WTC11 (cell line): Measurements from ENCODE around the gene DHRS2. TPM values are rescaled to one million over a fixed set of nuclear protein-coding genes. Genes with fewer than 3 reads are reported as not detected.

Experiments used
- ATAC-seq: fragments of 200-7000 bp; cut with Tn5 transposase; 2 replicates; pipeline ENCODE4 v1.10.0; 2021; ENCODE audit warnings: mild to moderate bottlenecking, moderate library complexity
- CTCF ChIA-PET: fragments of 300-600 bp; sonication (Branson Sonifier 250); formaldehyde crosslinking; loops from one replicate; lab custom pipeline; 2021; ENCODE audit warnings: antibody characterized with exemption; lab: Charles Lee
- POLR2A ChIA-PET: fragments of 350-600 bp; sonication (Branson Sonifier 250); formaldehyde crosslinking; loops from one replicate; lab custom pipeline; 2021; ENCODE audit warnings: antibody characterized with exemption; lab: Charles Lee
- DNase-seq: peaks from one replicate; pipeline ENCODE4 v3.0.0; 2021; ENCODE audit warnings: low spot score
- H3K27ac Mint-ChIP-seq: 2 replicates; pipeline ENCODE4 v1.8.0; 2021; ENCODE audit warnings: mixed read lengths
- H3K27me3 Mint-ChIP-seq: 2 replicates; pipeline ENCODE4 v1.8.0; 2021; ENCODE audit warnings: low read depth, mild to moderate bottlenecking, moderate library complexity, mixed read lengths
- H3K36me3 Mint-ChIP-seq: 2 replicates; pipeline ENCODE4 v1.8.0; 2021; ENCODE audit warnings: mixed read lengths
- H3K4me1 Mint-ChIP-seq: 2 replicates; pipeline ENCODE4 v1.8.0; 2022; ENCODE audit warnings: mixed read lengths
- H3K4me3 Mint-ChIP-seq: 2 replicates; pipeline ENCODE4 v1.8.0; 2021; ENCODE audit warnings: mild to moderate bottlenecking, moderate library complexity, mixed read lengths
- H3K9me3 Mint-ChIP-seq: 2 replicates; pipeline ENCODE4 v1.8.0; 2021; ENCODE audit warnings: mixed read lengths
- E2F5 ChIP-seq: sonication (generic); formaldehyde crosslinking; IDR thresholded peaks from 2 replicates; pipeline ENCODE4 v1.8.1; 2022; ENCODE audit warnings: mild to moderate bottlenecking, moderate library complexity, missing genetic modification reagents
- FOXP1 ChIP-seq: sonication (generic); formaldehyde crosslinking; IDR thresholded peaks from 2 replicates; pipeline ENCODE4 v1.8.0; 2022; ENCODE audit warnings: missing genetic modification reagents, mild to moderate bottlenecking, moderate library complexity, borderline replicate concordance
- GABPB1 ChIP-seq: sonication (generic); formaldehyde crosslinking; IDR thresholded peaks from 2 replicates; pipeline ENCODE4 v1.8.1; 2023; ENCODE audit warnings: mild to moderate bottlenecking, missing genetic modification reagents
- GTF2I ChIP-seq: fragments of 250-450 bp; sonication (Bioruptor Pico); conservative IDR thresholded peaks from 2 replicates; pipeline ENCODE4 v1.4.0; 2021; ENCODE audit warnings: mild to moderate bottlenecking
- IRF2 ChIP-seq: sonication (generic); formaldehyde crosslinking; IDR thresholded peaks from 2 replicates; pipeline ENCODE4 v1.8.0; 2022; ENCODE audit warnings: low read depth, missing genetic modification reagents, borderline replicate concordance
- NR1H2 ChIP-seq: sonication (generic); formaldehyde crosslinking; IDR thresholded peaks from 2 replicates; pipeline ENCODE4 v1.9.0; 2021; ENCODE audit warnings: mild to moderate bottlenecking, moderate library complexity, missing genetic modification reagents
- PRDM15 ChIP-seq: sonication (generic); formaldehyde crosslinking; IDR thresholded peaks from 2 replicates; pipeline ENCODE4 v1.8.0; 2022; ENCODE audit warnings: missing genetic modification reagents
- PRRX2 ChIP-seq: fragments of 250-450 bp; sonication (Bioruptor Pico); IDR thresholded peaks from 2 replicates; pipeline ENCODE4 v1.8.0; 2021; ENCODE audit warnings: mild to moderate bottlenecking
- SOX15 ChIP-seq: fragments of 250-450 bp; sonication (Bioruptor Pico); IDR thresholded peaks from 2 replicates; pipeline ENCODE4 v1.9.0; 2021; ENCODE audit warnings: mild to moderate bottlenecking
- SP1 ChIP-seq: sonication (generic); formaldehyde crosslinking; conservative IDR thresholded peaks from 2 replicates; pipeline ENCODE4 v1.8.1; 2022; ENCODE audit warnings: missing genetic modification reagents
- STAT6 ChIP-seq: sonication (generic); formaldehyde crosslinking; conservative IDR thresholded peaks from 2 replicates; pipeline ENCODE4 v1.8.1; 2023; ENCODE audit warnings: mild to moderate bottlenecking, low read depth, missing genetic modification reagents, moderate library complexity
- ZBTB43 ChIP-seq: sonication (generic); formaldehyde crosslinking; IDR thresholded peaks from 2 replicates; pipeline ENCODE4 v1.8.1; 2023; ENCODE audit warnings: mild to moderate bottlenecking, missing genetic modification reagents
- ZNF121 ChIP-seq: sonication (generic); formaldehyde crosslinking; IDR thresholded peaks from 2 replicates; pipeline ENCODE4 v1.8.0; 2023; ENCODE audit warnings: missing genetic modification reagents
- ZNF512 ChIP-seq: sonication (generic); formaldehyde crosslinking; IDR thresholded peaks from 2 replicates; pipeline ENCODE4 v1.8.1; 2022; ENCODE audit warnings: missing genetic modification reagents, borderline replicate concordance
- total RNA-seq: library from RNA; stranded (reverse); gene quantifications from 3 replicates; pipeline ENCODE4 v1.2.3, GENCODE V29; 2021
- TF ChIP-seq, protein P1 (sequence below): sonication (generic); formaldehyde crosslinking; IDR thresholded peaks from 2 replicates; pipeline ENCODE4 v1.8.0; 2022; ENCODE audit warnings: mild to moderate bottlenecking, missing genetic modification reagents
- TF ChIP-seq, protein P2 (sequence below): sonication (generic); formaldehyde crosslinking; IDR thresholded peaks from 2 replicates; pipeline ENCODE4 v1.8.1; 2023; ENCODE audit warnings: mild to moderate bottlenecking, missing genetic modification reagents
- TF ChIP-seq, protein P3 (sequence below): sonication (generic); formaldehyde crosslinking; IDR thresholded peaks from 2 replicates; pipeline ENCODE4 v1.8.0; 2023; ENCODE audit warnings: mild to moderate bottlenecking, missing genetic modification reagents

Gene DHRS2
- total RNA-seq, 1 experiment from 2014 or later, result 4.5 TPM

GRCh38 chr14:23627961-23628360 lies 8.2 kb upstream of the DHRS2 start:
- peaks cover 17% of the 10 kb centered on the region for H3K27me3 Mint-ChIP-seq
- H3K4me3 Mint-ChIP-seq, result no peak overlapping the region
- H3K9me3 Mint-ChIP-seq, result peaks cover 49% of the 10 kb centered on the region
- TF ChIP-seq FOXP1 (CRISPR knock-in tag), result no peak
- TF ChIP-seq SOX15 (CRISPR knock-in tag), result no peak
- 0 out of 2 replicates have a peak, but pooled peaks have one; percentile 23 for TF ChIP-seq GABPB1 (CRISPR knock-in tag)
- TF ChIP-seq, all 79 proteins: peak for 1
- ATAC-seq (no peak), DNase-seq (no peak)
- ChIA-PET CTCF (interaction anchor here (0.7 kb wide), 1 partner anchor 368 kb away, joined by 3 read pairs; no protein-coding TSS in a partner anchor), POLR2A (no interaction called here)
- peaks cover 11% of the 10 kb centered on the region for H3K4me1 Mint-ChIP-seq
- no peak overlapping the region for H3K27ac Mint-ChIP-seq
- H3K36me3 Mint-ChIP-seq, result peaks cover 25% of the 10 kb centered on the region

DNA sequence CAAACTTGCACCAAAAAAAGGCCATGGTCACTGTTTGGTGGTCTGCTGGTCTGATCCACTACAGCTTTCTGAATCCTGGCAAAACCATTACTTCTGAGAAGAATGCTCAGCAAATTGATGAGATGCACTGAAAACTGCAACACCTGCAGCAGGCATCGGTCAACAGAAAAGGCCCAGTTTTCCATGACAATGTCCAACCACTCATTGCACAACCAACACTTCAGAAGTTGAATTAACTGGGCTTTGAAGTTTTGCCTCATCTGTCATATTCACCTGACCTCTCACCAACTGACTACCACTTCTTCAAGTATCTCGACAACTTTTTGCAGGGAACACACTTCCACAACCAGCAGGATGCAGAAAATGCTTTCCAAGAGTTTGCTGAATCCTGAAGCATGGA lies 7.0 kb upstream of the DHRS2 start:
- DNase-seq (no peak), ATAC-seq (no peak)
- ChIA-PET CTCF (interaction anchor here (1.3 kb wide), 1 partner anchor 40 kb away, joined by 5 read pairs; no protein-coding TSS in a partner anchor), POLR2A (no interaction called here)
- H3K4me1 Mint-ChIP-seq, result peaks cover 18% of the 10 kb centered on the region
- peaks cover 13% of the 10 kb centered on the region for H3K27me3 Mint-ChIP-seq
- H3K9me3 Mint-ChIP-seq, result peaks cover 40% of the 10 kb centered on the region
- no peak overlapping the region for H3K4me3 Mint-ChIP-seq
- H3K36me3 Mint-ChIP-seq, result peaks cover 20% of the 10 kb centered on the region
- no peak overlapping the region for H3K27ac Mint-ChIP-seq
- TF ChIP-seq ZNF512 (CRISPR knock-in tag) (no peak), GTF2I (no peak), ZNF121 (CRISPR knock-in tag) (no peak), ZBTB43 (CRISPR knock-in tag) (no peak), NR1H2 (CRISPR knock-in tag) (no peak), IRF2 (no peak), E2F5 (CRISPR knock-in tag) (no peak), PRDM15 (CRISPR knock-in tag) (no peak), SP1 (CRISPR knock-in tag) (no peak), STAT6 (CRISPR knock-in tag) (no peak), PRRX2 (CRISPR knock-in tag) (no peak), SOX15 (CRISPR knock-in tag) (no peak)
- TF ChIP-seq, protein P1, sequence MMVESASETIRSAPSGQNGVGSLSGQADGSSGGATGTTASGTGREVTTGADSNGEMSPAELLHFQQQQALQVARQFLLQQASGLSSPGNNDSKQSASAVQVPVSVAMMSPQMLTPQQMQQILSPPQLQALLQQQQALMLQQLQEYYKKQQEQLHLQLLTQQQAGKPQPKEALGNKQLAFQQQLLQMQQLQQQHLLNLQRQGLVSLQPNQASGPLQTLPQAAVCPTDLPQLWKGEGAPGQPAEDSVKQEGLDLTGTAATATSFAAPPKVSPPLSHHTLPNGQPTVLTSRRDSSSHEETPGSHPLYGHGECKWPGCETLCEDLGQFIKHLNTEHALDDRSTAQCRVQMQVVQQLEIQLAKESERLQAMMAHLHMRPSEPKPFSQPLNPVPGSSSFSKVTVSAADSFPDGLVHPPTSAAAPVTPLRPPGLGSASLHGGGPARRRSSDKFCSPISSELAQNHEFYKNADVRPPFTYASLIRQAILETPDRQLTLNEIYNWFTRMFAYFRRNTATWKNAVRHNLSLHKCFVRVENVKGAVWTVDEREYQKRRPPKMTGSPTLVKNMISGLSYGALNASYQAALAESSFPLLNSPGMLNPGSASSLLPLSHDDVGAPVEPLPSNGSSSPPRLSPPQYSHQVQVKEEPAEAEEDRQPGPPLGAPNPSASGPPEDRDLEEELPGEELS, result no peak
- TF ChIP-seq, protein P2, sequence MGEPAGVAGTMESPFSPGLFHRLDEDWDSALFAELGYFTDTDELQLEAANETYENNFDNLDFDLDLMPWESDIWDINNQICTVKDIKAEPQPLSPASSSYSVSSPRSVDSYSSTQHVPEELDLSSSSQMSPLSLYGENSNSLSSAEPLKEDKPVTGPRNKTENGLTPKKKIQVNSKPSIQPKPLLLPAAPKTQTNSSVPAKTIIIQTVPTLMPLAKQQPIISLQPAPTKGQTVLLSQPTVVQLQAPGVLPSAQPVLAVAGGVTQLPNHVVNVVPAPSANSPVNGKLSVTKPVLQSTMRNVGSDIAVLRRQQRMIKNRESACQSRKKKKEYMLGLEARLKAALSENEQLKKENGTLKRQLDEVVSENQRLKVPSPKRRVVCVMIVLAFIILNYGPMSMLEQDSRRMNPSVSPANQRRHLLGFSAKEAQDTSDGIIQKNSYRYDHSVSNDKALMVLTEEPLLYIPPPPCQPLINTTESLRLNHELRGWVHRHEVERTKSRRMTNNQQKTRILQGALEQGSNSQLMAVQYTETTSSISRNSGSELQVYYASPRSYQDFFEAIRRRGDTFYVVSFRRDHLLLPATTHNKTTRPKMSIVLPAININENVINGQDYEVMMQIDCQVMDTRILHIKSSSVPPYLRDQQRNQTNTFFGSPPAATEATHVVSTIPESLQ (CRISPR knock-in tag), result no peak
- TF ChIP-seq, protein P3, sequence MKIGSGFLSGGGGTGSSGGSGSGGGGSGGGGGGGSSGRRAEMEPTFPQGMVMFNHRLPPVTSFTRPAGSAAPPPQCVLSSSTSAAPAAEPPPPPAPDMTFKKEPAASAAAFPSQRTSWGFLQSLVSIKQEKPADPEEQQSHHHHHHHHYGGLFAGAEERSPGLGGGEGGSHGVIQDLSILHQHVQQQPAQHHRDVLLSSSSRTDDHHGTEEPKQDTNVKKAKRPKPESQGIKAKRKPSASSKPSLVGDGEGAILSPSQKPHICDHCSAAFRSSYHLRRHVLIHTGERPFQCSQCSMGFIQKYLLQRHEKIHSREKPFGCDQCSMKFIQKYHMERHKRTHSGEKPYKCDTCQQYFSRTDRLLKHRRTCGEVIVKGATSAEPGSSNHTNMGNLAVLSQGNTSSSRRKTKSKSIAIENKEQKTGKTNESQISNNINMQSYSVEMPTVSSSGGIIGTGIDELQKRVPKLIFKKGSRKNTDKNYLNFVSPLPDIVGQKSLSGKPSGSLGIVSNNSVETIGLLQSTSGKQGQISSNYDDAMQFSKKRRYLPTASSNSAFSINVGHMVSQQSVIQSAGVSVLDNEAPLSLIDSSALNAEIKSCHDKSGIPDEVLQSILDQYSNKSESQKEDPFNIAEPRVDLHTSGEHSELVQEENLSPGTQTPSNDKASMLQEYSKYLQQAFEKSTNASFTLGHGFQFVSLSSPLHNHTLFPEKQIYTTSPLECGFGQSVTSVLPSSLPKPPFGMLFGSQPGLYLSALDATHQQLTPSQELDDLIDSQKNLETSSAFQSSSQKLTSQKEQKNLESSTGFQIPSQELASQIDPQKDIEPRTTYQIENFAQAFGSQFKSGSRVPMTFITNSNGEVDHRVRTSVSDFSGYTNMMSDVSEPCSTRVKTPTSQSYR (CRISPR knock-in tag), result no peak
